CD14-positive monocyte (primary cell): ENCODE results near the gene ARID3A. TPM values are rescaled to one million over a fixed set of nuclear protein-coding genes. Genes with fewer than 3 reads are reported as not detected.

ENCODE experiments used
- DNase-seq, 3 donors: peaks; one replicate each; pipeline ENCODE4 v3.0.0-alpha.2; 2011 to 2022
- H2AFZ ChIP-seq: 2 replicates; pipeline ENCODE4 v1.6.0; 2012; ENCODE audit warnings: mild to moderate bottlenecking, low read depth, low read length, inconsistent platforms; ENCODE audit not compliant: insufficient read depth, poor library complexity, severe bottlenecking
- H3K27ac ChIP-seq, 2 donors: 1 replicate in 1 of 2; 2 replicates in 1 of 2; pipeline ENCODE4 v1.5.1; 2012 to 2013; ENCODE audit warnings: low read length in 2 of 2, control low read depth in 1 of 2, inconsistent platforms in 1 of 2, low read depth in 1 of 2, mild to moderate bottlenecking in 1 of 2
- H3K27me3 ChIP-seq, 2 donors: one replicate each; pipeline versions ENCODE4 v1.6.0 to v1.6.1; 2011 to 2013; ENCODE audit warnings: low read length in 2 of 2; ENCODE audit not compliant: control insufficient read depth in 2 of 2, insufficient read depth in 2 of 2
- H3K36me3 ChIP-seq, 2 donors: replicated peaks in 1 of 2; 1 replicate in 1 of 2; 2 replicates in 1 of 2; pipeline versions ENCODE4 v1.5.1 to v1.6.1; 2012 to 2013; ENCODE audit warnings: low read length in 2 of 2, control low read depth in 1 of 2, inconsistent platforms in 1 of 2, mild to moderate bottlenecking in 1 of 2; ENCODE audit not compliant: insufficient read depth in 2 of 2, control insufficient read depth in 1 of 2
- H3K4me1 ChIP-seq, 2 donors: 1 replicate in 1 of 2; 2 replicates in 1 of 2; pipeline versions ENCODE4 v1.5.1 to v1.6.1; 2012 to 2013; ENCODE audit warnings: low read length in 2 of 2, control low read depth in 1 of 2, inconsistent platforms in 1 of 2, mild to moderate bottlenecking in 1 of 2, moderate library complexity in 1 of 2; ENCODE audit not compliant: insufficient read depth in 2 of 2, control insufficient read depth in 1 of 2
- H3K4me2 ChIP-seq: replicated peaks from 2 replicates; pipeline ENCODE3; 2012; ENCODE audit warnings: low read length, moderate library complexity, mild to moderate bottlenecking; ENCODE audit not compliant: poor library complexity, severe bottlenecking; ENCODE audit errors: extremely low read depth
- H3K4me3 ChIP-seq, 3 experiments: fragments of 200-600 bp in 1 of 3; sonication (generic) in 1 of 3; replicated peaks in 1 of 3; 1 replicate in 2 of 3; 2 replicates in 1 of 3; pipeline ENCODE4 v1.5.1; 2011 to 2013; ENCODE audit warnings: low read length in 3 of 3, mild to moderate bottlenecking in 3 of 3, control low read depth in 2 of 3, low read depth in 2 of 3, inconsistent platforms in 1 of 3, moderate library complexity in 1 of 3
- H3K79me2 ChIP-seq: 2 replicates; pipeline ENCODE4 v1.6.0; 2012; ENCODE audit warnings: mild to moderate bottlenecking, control low read depth, inconsistent platforms, low read length, moderate library complexity; ENCODE audit not compliant: insufficient read depth
- H3K9ac ChIP-seq: 2 replicates; pipeline ENCODE4 v1.6.0; 2017; ENCODE audit warnings: low read length, mild to moderate bottlenecking; ENCODE audit not compliant: insufficient read depth, poor library complexity, severe bottlenecking
- H3K9me3 ChIP-seq, 2 donors: replicated peaks in 1 of 2; 1 replicate in 1 of 2; 2 replicates in 1 of 2; pipeline versions ENCODE4 v1.5.1 to v1.6.1; 2012 to 2013; ENCODE audit warnings: low read length in 2 of 2, control low read depth in 1 of 2; ENCODE audit not compliant: control insufficient read depth in 1 of 2, insufficient read depth in 1 of 2
- H4K20me1 ChIP-seq: 2 replicates; pipeline ENCODE4 v1.6.0; 2012; ENCODE audit warnings: mild to moderate bottlenecking, low read length, control low read depth, moderate library complexity; ENCODE audit not compliant: insufficient read depth
- H3K27ac Mint-ChIP-seq, 7 donors: one replicate each; pipeline ENCODE4 v1.8.0; 2020; ENCODE audit warnings: mild to moderate bottlenecking in 7 of 7, mixed read lengths in 7 of 7, moderate library complexity in 6 of 7, inconsistent platforms in 2 of 7
- H3K27me3 Mint-ChIP-seq, 3 donors: one replicate each; pipeline ENCODE4 v1.8.0; 2021 to 2022; ENCODE audit warnings: low read depth in 3 of 3, mild to moderate bottlenecking in 3 of 3, mixed read lengths in 3 of 3, moderate library complexity in 3 of 3, inconsistent platforms in 1 of 3
- H3K36me3 Mint-ChIP-seq, 2 donors: one replicate each; pipeline ENCODE4 v1.8.0; 2020; ENCODE audit warnings: mixed read lengths in 2 of 2, inconsistent platforms in 1 of 2, mild to moderate bottlenecking in 1 of 2
- H3K4me1 Mint-ChIP-seq: one replicate; pipeline ENCODE4 v1.8.0; 2020; ENCODE audit warnings: mild to moderate bottlenecking, mixed read lengths
- H3K4me3 Mint-ChIP-seq, 2 donors: one replicate each; pipeline ENCODE4 v1.8.0; 2020; ENCODE audit warnings: mild to moderate bottlenecking in 2 of 2, mixed read lengths in 2 of 2, moderate library complexity in 1 of 2
- H3K9me3 Mint-ChIP-seq, 7 donors: one replicate each; pipeline ENCODE4 v1.8.0; 2020 to 2022; ENCODE audit warnings: mixed read lengths in 7 of 7, mild to moderate bottlenecking in 6 of 7, moderate library complexity in 6 of 7, inconsistent platforms in 2 of 7
- WGBS: methylation state at CpG from one replicate; pipeline ENCODE4 v1.1.5; 2013; ENCODE audit warnings: missing lambda C conversion rate; ENCODE audit not compliant: insufficient coverage; 5-methylcytosine and 5-hydroxymethylcytosine counted together
- intact Hi-C, 2 donors: fragments of 100-400 bp; cut with micrococcal nuclease; formaldehyde crosslinking; loops; one replicate each; pipeline versions ENCODE4 v1.15.0 to v1.15.1; 2023
- polyA plus RNA-seq, 3 donors: library from polyadenylated mRNA; depleted of rRNA in 1 of 3; unstranded in 2 of 3; stranded (reverse) in 1 of 3; fragments of 300-500 nt in 2 of 3; fragments of >200 nt in 1 of 3; fragmentation: Illumina TruSeq in 2 of 3; gene quantifications; 1 replicate in 2 of 3; 2 replicates in 1 of 3; pipeline ENCODE4 v1.2.3, GENCODE V29; 2012 to 2021
- TF ChIP-seq, protein P1 (sequence below): fragments of 200-600 bp; IDR thresholded peaks from one replicate; pipeline ENCODE4 v1.8.0; 2022; ENCODE audit warnings: antibody characterized with exemption, mild to moderate bottlenecking

Gene ARID3A
- polyA plus RNA-seq, 3 donors = 2.1 to 41.6 (median 3.2) TPM

DNA sequence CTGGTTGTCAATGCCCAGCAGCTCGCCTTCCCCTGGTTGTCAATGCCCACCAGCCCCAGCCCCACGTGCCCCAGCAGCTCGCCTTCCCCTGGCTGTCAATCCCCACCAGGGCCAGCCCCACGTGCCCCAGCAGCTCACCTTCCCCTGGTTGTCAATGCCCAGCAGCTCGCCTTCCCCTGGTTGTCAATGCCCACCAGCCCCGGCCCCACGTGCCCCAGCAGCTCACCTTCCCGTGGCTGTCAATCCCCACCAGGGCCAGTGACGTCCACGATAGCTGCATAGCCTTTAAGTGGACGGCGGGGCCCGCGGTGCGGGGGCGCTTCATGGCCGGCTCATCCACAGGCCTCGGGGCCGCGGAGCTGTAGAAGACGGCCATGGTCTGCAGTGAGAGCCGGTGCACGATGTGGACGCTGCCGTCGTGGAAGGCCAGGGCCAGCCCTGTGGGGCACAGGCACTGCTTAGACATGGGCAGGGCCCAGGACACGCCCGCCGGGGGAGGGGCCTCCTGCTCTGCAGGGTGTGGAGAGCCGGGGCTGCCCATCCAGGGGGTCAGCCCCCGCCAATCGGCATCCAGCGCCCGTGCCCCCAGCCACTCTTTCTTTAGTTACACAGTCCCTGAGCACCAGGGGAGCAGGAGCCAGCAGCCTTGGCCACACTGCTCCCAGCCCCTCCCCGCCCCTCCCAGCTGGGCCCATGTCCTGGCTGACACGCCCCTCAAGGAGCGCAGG is 46.0 kb upstream of the ARID3A start:
- H4K20me1 ChIP-seq = peaks cover 4% of the 10 kb centered on the region
- intact Hi-C loops = no loop called here
- H3K9me3 ChIP-seq = no peaks in the 10 kb centered on the region
- Mint-ChIP-seq H3K27ac (no peak overlapping the region), H3K27me3 (no peaks in the 10 kb centered on the region), H3K36me3 (peaks cover 55 to 88% of the 10 kb centered on the region in 2 donors), H3K4me3 (no peak overlapping the region), H3K9me3 (peaks cover 0 to 3% (median 0%) of the 10 kb centered on the region in 7 donors), H3K4me1 (no peaks in the 10 kb centered on the region)
- no peak overlapping the region for H3K4me3 ChIP-seq
- TF ChIP-seq, protein P1, sequence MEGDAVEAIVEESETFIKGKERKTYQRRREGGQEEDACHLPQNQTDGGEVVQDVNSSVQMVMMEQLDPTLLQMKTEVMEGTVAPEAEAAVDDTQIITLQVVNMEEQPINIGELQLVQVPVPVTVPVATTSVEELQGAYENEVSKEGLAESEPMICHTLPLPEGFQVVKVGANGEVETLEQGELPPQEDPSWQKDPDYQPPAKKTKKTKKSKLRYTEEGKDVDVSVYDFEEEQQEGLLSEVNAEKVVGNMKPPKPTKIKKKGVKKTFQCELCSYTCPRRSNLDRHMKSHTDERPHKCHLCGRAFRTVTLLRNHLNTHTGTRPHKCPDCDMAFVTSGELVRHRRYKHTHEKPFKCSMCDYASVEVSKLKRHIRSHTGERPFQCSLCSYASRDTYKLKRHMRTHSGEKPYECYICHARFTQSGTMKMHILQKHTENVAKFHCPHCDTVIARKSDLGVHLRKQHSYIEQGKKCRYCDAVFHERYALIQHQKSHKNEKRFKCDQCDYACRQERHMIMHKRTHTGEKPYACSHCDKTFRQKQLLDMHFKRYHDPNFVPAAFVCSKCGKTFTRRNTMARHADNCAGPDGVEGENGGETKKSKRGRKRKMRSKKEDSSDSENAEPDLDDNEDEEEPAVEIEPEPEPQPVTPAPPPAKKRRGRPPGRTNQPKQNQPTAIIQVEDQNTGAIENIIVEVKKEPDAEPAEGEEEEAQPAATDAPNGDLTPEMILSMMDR = no peak
- no peak overlapping the region for H3K27ac ChIP-seq
- no peaks in the 10 kb centered on the region for H3K27me3 ChIP-seq
- no peak overlapping the region for H2AFZ ChIP-seq
- DNase-seq = no peak
- H3K4me1 ChIP-seq = no peaks in the 10 kb centered on the region
- peaks cover 45 to 52% of the 10 kb centered on the region in 2 donors for H3K36me3 ChIP-seq
- no peak overlapping the region for H3K4me2 ChIP-seq
- 92% methylated on average over 37 of the region's 37 CpGs for WGBS
- H3K79me2 ChIP-seq = no peaks in the 10 kb centered on the region
- H3K9ac ChIP-seq = no peak overlapping the region

DNA sequence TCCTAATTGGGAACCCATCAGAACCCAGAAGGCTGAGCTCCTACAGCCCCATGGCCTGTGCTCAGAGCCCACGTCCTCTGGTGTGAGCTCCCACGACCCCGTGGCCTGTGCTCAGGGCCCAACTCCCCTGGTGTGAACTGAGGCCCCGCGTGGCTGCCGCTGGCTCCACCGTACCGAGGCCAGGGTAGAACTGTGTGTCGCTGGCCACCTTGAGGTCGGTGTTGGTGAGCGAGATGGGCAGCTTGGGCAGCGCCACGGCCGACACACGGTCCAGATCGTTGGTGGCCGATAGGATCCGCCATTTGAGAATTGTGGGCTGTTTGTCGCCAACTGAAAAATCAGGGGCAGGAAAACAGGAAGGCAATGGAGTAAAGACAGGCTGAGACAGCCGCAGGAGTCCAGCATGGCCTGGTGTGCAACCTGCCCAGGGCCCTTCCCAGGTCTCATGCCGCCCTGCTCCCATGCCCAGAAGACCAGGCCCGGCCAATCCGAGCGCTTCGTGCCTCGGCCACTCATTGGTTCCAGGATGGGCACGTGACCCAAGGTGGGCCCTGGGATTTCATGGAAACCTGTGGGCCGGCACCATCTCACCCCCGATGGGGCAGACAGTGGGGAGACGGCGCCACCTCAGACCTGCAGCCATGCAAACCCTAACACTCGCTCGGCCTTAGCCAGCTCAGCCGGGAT is 44.3 kb upstream of the ARID3A start:
- H3K9ac ChIP-seq = no peak overlapping the region
- peaks cover 56 to 88% of the 10 kb centered on the region in 2 donors for H3K36me3 Mint-ChIP-seq
- H3K4me1 Mint-ChIP-seq = no peaks in the 10 kb centered on the region
- no peak overlapping the region for H2AFZ ChIP-seq
- intact Hi-C loops = no loop called here
- H3K4me3 ChIP-seq = no peak overlapping the region
- TF ChIP-seq, protein P1 = no peak
- DNase-seq = no peak
- no peaks in the 10 kb centered on the region for H3K27me3 Mint-ChIP-seq
- H3K27me3 ChIP-seq = no peaks in the 10 kb centered on the region
- H4K20me1 ChIP-seq = peaks cover 10% of the 10 kb centered on the region
- H3K4me1 ChIP-seq = no peaks in the 10 kb centered on the region
- peaks cover 56 to 57% of the 10 kb centered on the region in 2 donors for H3K36me3 ChIP-seq
- peaks cover 0 to 3% (median 0%) of the 10 kb centered on the region in 7 donors for H3K9me3 Mint-ChIP-seq
- H3K9me3 ChIP-seq = no peaks in the 10 kb centered on the region
- H3K79me2 ChIP-seq = no peaks in the 10 kb centered on the region
- no peak overlapping the region for H3K4me3 Mint-ChIP-seq
- no peak overlapping the region for H3K4me2 ChIP-seq
- H3K27ac Mint-ChIP-seq = no peak overlapping the region
- H3K27ac ChIP-seq = no peak overlapping the region
- 97% methylated on average over 30 of the region's 34 CpGs for WGBS
